Measurements from ENCODE around the gene CAV1. TPM values are rescaled to one million over a fixed set of nuclear protein-coding genes. Genes with fewer than 3 reads are reported as not detected.
A peak's percentile ranks its signal among the peaks of the same experiment; 100 is the strongest.

Gene CAV1
- total and polyA plus RNA-seq, 7 donors, result 8.8 to 857 (median 328) TPM

GRCh38 chr7:116560021-116560970, 35.5 kb downstream of the CAV1 start:
- Histone ChIP-seq H3K27ac (peak overlapping the region; percentile 58 to 97 (median 72)), H3K9me3 (no peaks in the 10 kb centered on the region), H3K27me3 (no peaks in the 10 kb centered on the region), H3K4me1 (peaks cover 0 to 54% (median 43%) of the 10 kb centered on the region in 4 donors), H3K4me3 (no peak overlapping the region), H3K36me3 (peaks cover 0 to 26% (median 7%) of the 10 kb centered on the region in 4 donors)
- peak; percentile 85 for DNase-seq
- intact Hi-C loops (cut with DNase I), result no loop called here
- TF ChIP-seq POLR2A (IDR thresholded peaks at IDR 0.05) (no peak), CTCF (IDR thresholded peaks at IDR 0.05) (no peak), EP300 (IDR thresholded peaks at IDR 0.05) (peak in 3 of 4 donors; percentile 33 to 76 (median 67)), POLR2AphosphoS5 (IDR thresholded peaks at IDR 0.05) (peak; percentile 61 to 78 (median 75))
- WGBS, 2 donors, result 72 to 76% methylated on average over 7 of the region's 7 CpGs

- H3K27ac ChIP-seq, result peak overlapping the region in 2 of 4 donors; percentile 23 to 43
These were observed 37.1 kb downstream of the CAV1 start for GRCh38 chr7:116561697-116562483.

GRCh38 chr7:116562529-116563121, 37.8 kb downstream of the CAV1 start:
- Histone ChIP-seq H3K27me3 (no peaks in the 10 kb centered on the region), H3K36me3 (peaks cover 0 to 22% (median 5%) of the 10 kb centered on the region in 4 donors), H3K4me1 (peaks cover 0 to 32% (median 26%) of the 10 kb centered on the region in 4 donors), H3K4me3 (no peak overlapping the region), H3K27ac (peak overlapping the region in 2 of 4 donors; percentile 23 to 43), H3K9me3 (no peaks in the 10 kb centered on the region)
- TF ChIP-seq POLR2AphosphoS5 (IDR thresholded peaks at IDR 0.05) (no peak), CTCF (IDR thresholded peaks at IDR 0.05) (no peak), EP300 (IDR thresholded peaks at IDR 0.05) (no peak), POLR2A (IDR thresholded peaks at IDR 0.05) (no peak)
- DNase-seq, result no peak
- WGBS, 2 donors, result 81 to 88% methylated on average over 1 of the region's 1 CpG
- intact Hi-C loops (cut with DNase I), result no loop called here

More at GRCh38 chr7:116561697-116562483, 37.1 kb downstream of the CAV1 start:
- Histone ChIP-seq H3K4me3 (no peak overlapping the region), H3K9me3 (no peaks in the 10 kb centered on the region), H3K27me3 (no peaks in the 10 kb centered on the region), H3K4me1 (peaks cover 0 to 40% (median 31%) of the 10 kb centered on the region in 4 donors), H3K36me3 (peaks cover 0 to 26% (median 7%) of the 10 kb centered on the region in 4 donors)
- TF ChIP-seq CTCF (IDR thresholded peaks at IDR 0.05) (no peak), POLR2A (IDR thresholded peaks at IDR 0.05) (no peak), POLR2AphosphoS5 (IDR thresholded peaks at IDR 0.05) (peak in 1 of 4 donors; percentile 31)
- WGBS, 2 donors, result 77 to 79% methylated on average over 2 of the region's 2 CpGs
- intact Hi-C loops (cut with DNase I), result no loop called here
- DNase-seq, result no peak

- 88 to 92% methylated on average over 1 of the region's 1 CpG for WGBS, 2 donors
- Histone ChIP-seq H3K36me3 (no peaks in the 10 kb centered on the region), H3K27ac (no peak overlapping the region), H3K27me3 (no peaks in the 10 kb centered on the region), H3K9me3 (no peaks in the 10 kb centered on the region), H3K4me1 (peaks cover 0 to 4% (median 2%) of the 10 kb centered on the region in 4 donors), H3K4me3 (no peak overlapping the region)
- TF ChIP-seq CTCF (IDR thresholded peaks at IDR 0.05), result no peak
- TF ChIP-seq EP300 (IDR thresholded peaks at IDR 0.05), result no peak
- no peak for TF ChIP-seq POLR2AphosphoS5 (IDR thresholded peaks at IDR 0.05)
- TF ChIP-seq POLR2A (IDR thresholded peaks at IDR 0.05), result no peak
- intact Hi-C loops (cut with DNase I), result no loop called here
- no peak for DNase-seq
These were observed 41.1 kb downstream of the CAV1 start for GRCh38 chr7:116565981-116566380.
